Activated CD4-positive, CD25-positive, alpha-beta regulatory T cell (primary cell): ENCODE measurements around the gene DZIP1L.
A peak's percentile ranks its signal among the peaks of the same experiment; 100 is the strongest.

Experiments used
- DNase-seq, 4 experiments: peaks; one replicate each; lab custom pipeline; 2025; lab: John Stamatoyannopoulos, UW

The DZIP1L gene

DNA sequence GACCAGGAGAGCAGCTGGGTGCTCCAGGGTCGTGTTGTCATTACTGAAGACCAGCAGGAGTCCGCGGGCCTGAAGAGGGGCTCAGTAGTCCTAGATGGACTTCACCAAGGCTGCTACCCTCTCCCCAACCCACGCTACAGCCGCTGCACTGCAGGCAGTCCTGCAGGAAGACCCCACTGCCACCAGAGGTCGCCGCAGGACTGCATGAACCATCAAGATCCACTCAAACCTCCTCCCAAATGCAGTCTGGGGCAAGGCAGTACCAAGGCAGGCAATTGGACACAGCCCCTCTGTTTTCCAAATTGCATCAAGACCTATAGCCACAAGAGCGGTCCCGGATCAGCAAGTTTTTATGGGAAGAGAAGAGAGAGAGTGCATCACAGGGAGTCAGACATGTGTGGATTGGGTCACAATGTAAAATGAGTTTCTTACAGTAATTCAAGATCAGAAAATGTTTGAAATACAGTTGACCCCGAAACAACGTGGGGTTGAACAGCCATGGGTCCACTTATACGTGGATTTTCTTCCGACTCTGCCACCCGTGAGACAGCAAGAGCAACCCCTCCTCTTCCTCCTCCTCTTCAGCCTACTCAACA, 46.7 kb downstream of the DZIP1L start:
- peak; percentile 24 to 72 (median 54) for DNase-seq

- DNase-seq = no peak
These were observed 47.4 kb downstream of the DZIP1L start for GRCh38 chr3:138068046-138068445.

- DNase-seq = no peak
These were observed 48.4 kb downstream of the DZIP1L start for GRCh38 chr3:138066972-138067371.

DNA sequence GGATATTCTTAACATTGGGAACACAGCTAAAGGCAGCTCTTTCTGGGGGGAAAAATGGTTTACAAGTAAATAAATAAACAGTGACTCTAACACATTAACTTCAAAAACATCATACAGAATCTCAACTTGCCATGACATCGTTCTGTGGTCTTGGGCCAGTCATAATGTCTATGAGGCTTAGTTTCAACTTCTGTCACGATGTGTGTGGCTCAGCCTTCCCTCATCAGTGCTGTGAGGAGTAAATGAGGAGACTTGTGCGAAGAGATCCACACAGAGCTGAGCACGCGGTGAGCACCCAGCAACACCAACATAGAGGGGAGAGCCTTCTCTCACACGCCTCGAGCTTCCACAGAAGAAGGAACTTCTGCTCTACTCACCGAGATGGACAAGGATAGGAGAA, 49.0 kb downstream of the DZIP1L start:
- DNase-seq = no peak

- DNase-seq = no peak
These were observed 49.5 kb downstream of the DZIP1L start for GRCh38 chr3:138065949-138066348.

GRCh38 chr3:138063416-138063815, 52.0 kb downstream of the DZIP1L start:
- no peak for DNase-seq

DNA sequence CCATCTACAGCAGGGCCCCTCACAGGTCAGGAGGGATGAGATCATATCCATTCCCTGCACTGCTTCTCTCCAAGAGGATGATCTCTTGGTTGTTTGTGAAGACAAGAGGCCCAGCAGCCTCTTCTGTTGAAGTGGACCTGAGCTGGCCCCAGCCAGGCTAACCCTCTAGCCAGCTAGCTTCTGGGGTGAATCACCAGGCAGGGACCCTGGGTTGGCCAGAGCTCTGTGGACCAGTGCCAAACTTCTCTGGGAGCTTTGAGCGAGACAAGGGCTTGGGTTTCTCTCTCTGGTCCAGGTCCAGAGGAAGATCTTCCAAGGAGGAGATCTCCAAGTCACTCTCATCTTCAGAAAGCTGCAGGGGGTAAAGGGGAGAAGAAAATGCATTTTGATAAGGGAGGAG, 52.8 kb downstream of the DZIP1L start:
- no peak for DNase-seq

DNA sequence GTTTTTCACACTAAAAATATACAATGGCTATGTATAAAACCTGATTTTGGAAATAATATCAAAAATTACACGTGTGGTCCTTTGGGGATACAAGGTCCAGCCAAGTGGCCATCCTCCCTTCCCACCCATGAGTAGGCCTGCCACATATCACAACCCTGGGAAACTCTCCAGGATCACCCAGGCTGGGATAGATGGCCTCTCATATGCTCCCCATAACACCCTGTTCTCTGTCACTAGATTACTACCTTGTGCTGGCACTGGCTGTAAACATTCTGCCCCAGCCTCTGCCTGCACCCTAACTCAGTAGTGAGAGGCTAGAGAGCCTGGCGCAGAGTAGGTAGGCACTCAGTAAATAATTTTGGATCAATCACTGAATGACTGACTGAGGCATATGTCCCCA, 53.4 kb downstream of the DZIP1L start:
- DNase-seq = no peak

- DNase-seq = no peak
These were observed 54.6 kb downstream of the DZIP1L start for GRCh38 chr3:138060792-138061191.

DNA sequence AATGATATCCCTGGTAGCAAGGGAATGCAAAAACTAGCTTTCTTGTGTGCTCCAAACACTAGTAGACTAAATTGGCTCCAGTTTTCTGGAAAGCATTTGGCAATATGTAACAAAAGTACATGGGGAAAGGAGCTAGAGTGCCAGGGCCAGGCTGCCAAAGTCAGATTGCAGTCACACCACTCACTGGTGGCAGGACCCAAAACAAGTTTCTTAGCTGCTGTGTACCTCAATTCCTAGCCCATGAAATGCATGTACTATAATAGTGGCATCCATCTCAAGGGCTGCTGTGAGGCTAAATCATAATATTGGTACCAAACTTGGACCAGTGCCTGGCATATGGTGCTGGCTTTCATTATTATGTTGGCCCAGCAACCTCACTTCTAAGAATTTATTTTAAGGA, 56.1 kb downstream of the DZIP1L start:
- DNase-seq = no peak

- DNase-seq = no peak
These were observed 58.0 kb downstream of the DZIP1L start for GRCh38 chr3:138057384-138057783.

DNA sequence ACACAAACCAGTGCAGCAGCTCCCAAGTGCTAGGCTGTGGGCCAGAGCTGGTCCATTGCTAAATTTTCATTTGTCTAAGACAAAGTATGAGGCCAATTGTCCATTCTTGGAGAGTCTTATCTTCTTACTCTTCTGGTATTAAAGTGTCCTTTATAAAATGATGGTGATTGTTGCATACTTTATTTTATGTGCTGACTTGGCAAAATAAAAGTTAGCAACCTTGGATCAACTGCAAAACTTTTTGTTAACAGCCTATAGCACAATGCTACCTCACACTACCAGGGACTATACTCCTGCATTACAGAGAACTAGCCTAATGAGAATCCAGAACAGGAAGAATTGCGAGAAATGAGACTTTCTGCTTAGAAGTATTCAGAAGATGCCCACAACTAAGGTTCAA, 61.4 kb downstream of the DZIP1L start:
- DNase-seq = no peak

- DNase-seq = no peak
These were observed 63.2 kb downstream of the DZIP1L start for GRCh38 chr3:138051947-138052802.

DNA sequence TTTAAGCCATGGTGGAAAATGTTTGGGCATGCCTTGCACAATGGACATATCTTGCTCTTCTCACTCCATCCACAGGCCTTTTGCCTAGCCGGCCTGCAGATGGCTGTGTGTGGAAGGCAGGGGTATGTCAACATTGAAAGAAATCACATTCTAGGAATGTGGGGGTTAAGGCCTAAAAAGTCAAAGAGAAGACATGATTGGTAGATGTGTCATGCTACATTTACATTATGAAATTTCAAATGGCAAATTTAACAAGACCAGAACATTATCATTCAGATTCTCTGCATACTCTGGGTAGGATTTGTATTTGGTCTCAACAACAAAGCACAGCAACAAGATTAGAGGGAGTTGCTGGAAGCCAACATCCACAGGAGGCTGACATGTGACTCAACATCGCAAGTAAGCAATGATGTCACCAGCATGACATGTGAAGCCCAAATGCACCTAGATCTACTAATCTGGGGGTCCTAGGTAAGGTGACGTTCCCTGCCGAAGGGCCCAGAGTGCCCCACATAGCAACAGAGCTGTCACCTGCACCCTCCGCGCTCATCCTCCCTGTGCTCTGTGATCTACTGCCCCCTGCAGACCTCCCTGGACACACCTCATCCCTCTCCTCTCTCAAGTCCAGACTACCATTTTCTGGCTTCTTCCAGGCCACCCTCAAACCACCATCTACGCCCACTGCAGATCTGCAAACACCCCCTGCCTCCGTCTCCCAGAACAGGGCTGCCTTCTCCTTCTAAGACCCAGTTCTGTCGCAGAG, 66.1 kb downstream of the DZIP1L start:
- no peak for DNase-seq

DNA sequence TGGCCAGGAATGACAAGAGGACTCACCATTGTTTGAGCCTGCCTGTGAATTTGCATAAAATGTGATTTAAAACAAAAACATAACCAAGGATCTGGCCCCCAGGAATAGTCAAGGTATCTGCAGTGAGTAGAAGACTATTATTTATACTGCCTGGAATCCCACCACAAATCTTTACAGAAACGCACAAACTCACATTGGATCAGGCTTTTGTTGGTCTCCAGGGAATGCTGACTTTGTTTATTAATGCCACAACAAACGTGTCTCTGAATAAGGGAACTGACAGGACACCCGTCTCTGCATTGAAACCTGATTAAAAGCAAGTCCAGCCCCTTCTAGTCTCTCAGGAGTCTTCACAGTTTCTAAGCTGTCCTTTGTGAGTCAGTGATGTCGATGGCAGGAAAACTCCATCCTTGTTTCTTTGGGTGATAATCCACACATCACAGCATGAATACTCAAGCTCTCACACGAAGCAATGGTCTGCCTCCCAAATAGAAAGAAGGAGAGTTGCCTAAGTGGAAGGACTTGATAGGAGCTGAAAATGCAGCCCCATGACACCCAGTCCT, 67.7 kb downstream of the DZIP1L start:
- DNase-seq = no peak

- no peak for DNase-seq
These were observed 68.5 kb downstream of the DZIP1L start for GRCh38 chr3:138046955-138047354.

GRCh38 chr3:138046085-138046484, 69.3 kb downstream of the DZIP1L start:
- no peak for DNase-seq

DNA sequence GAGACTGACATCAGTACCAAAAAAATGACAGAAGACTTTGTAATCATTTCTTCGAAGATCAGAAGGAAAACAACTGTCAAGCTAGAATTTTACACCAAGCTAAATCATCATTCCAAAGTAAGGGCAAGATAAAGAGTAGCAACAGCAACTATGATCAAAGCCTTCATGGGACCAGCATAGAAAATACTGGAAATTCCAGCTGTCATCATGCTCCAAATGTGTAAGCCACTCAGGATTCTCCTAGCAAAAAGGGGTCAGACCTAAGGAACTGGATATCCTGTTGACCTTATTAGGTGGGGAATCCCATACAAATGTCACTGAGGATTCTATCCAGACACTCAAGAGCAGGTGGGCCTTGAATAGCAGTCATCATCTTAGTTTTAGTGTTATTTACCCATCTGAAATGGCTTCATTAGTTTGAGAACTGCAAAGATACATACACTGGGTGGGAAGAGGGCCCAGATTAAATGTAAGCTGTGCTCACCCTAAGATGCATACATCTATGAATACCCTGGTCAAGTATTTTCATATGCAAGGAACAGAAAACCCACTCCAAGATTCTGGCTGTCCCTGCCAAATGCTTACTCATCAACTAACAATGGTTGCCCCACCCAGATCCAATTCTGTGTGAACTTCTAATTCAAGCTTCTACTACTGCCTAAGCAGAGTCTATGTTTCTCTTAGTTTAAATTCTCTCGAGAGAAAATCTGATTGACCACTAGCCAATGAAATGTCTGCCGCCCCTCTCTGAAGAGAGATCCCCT, 72.0 kb downstream of the DZIP1L start:
- no peak for DNase-seq

DNA sequence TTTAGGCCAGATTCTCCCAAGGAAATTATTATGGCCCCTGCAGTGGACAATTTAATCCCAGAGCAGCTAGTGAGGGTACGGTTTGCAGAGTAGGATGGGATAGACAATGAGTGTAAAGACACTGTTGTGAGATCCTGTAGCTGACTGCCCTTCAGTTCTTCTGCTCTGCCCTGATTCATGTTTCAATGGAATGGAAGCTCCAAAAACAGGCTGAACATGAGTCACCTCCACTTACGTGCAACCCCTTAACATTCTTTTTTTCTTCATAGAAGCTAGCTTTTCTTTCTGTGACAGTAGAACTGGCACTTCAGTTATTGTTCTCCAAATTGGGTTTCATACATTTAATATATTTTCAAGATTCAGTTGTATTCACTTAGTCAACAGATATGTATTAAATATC, 73.4 kb downstream of the DZIP1L start:
- no peak for DNase-seq

- DNase-seq = no peak
These were observed 76.5 kb downstream of the DZIP1L start for GRCh38 chr3:138038725-138039462.

- no peak for DNase-seq
These were observed 78.8 kb downstream of the DZIP1L start for GRCh38 chr3:138036572-138036971.
